ENCODE results near the gene KCTD17.

KCTD17 gene

DNA sequence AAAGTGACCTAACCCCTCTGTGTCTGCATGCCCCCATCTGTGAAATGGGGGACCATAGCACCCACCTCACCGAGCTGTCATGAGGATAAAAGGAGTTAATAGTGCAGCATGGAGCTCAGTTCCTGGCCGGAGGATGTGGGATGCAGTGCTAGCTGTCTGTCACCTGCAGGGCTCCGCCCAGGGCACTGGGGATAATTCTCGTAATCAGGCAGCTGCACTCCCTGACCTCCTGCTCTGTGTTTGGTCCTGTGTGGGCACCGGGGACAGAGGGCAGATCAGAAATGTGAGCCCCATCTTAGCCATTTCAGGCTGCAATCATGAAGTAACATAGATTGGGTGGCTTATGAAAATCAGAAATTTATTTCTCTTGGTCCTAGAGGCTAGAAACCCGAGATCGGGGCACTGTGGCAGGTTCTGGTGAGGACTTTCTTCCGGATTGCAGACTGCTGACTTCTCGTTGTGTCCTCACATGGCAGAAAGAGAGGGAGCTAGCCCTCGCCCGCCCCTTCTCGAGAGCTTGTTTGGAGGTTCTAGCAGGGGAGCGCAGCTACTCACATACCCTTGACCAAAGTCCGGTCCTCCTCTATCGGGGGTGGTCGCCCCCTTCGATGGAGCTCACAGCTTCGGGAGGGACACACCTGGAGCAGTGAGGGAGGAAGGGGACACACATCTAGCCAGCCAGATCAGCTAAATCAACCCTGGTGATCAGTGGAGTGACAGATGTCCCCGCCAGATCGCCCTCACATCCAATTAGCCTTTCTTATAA, 3.2 kb downstream of the KCTD17 start:
- TF ChIP-seq, protein P1, sequence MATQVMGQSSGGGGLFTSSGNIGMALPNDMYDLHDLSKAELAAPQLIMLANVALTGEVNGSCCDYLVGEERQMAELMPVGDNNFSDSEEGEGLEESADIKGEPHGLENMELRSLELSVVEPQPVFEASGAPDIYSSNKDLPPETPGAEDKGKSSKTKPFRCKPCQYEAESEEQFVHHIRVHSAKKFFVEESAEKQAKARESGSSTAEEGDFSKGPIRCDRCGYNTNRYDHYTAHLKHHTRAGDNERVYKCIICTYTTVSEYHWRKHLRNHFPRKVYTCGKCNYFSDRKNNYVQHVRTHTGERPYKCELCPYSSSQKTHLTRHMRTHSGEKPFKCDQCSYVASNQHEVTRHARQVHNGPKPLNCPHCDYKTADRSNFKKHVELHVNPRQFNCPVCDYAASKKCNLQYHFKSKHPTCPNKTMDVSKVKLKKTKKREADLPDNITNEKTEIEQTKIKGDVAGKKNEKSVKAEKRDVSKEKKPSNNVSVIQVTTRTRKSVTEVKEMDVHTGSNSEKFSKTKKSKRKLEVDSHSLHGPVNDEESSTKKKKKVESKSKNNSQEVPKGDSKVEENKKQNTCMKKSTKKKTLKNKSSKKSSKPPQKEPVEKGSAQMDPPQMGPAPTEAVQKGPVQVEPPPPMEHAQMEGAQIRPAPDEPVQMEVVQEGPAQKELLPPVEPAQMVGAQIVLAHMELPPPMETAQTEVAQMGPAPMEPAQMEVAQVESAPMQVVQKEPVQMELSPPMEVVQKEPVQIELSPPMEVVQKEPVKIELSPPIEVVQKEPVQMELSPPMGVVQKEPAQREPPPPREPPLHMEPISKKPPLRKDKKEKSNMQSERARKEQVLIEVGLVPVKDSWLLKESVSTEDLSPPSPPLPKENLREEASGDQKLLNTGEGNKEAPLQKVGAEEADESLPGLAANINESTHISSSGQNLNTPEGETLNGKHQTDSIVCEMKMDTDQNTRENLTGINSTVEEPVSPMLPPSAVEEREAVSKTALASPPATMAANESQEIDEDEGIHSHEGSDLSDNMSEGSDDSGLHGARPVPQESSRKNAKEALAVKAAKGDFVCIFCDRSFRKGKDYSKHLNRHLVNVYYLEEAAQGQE (IDR thresholded peaks at IDR 0.05; ENCODE audit: low read depth), result no peak
- TF ChIP-seq EP300 (IDR thresholded peaks at IDR 0.05; ENCODE audit: borderline replicate concordance) (no peak), TCF12 (IDR thresholded peaks at IDR 0.05; ENCODE audit: low read depth) (no peak), CEBPB (IDR thresholded peaks at IDR 0.05) (no peak), EGR1 (IDR thresholded peaks at IDR 0.05) (no peak), TEAD4 (IDR thresholded peaks at IDR 0.05) (no peak), RAD21 (IDR thresholded peaks at IDR 0.05; ENCODE audit: low read depth) (no peak), CREB1 (IDR thresholded peaks at IDR 0.05; ENCODE audit: low read depth) (no peak), TAF1 (IDR thresholded peaks at IDR 0.05; ENCODE audit: low read depth) (no peak), NFIC (IDR thresholded peaks at IDR 0.05) (no peak)
- TF ChIP-seq, protein P2, sequence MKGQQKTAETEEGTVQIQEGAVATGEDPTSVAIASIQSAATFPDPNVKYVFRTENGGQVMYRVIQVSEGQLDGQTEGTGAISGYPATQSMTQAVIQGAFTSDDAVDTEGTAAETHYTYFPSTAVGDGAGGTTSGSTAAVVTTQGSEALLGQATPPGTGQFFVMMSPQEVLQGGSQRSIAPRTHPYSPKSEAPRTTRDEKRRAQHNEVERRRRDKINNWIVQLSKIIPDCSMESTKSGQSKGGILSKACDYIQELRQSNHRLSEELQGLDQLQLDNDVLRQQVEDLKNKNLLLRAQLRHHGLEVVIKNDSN (IDR thresholded peaks at IDR 0.05), result no peak
- TF ChIP-seq, protein P3, sequence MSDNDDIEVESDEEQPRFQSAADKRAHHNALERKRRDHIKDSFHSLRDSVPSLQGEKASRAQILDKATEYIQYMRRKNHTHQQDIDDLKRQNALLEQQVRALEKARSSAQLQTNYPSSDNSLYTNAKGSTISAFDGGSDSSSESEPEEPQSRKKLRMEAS (IDR thresholded peaks at IDR 0.05), result no peak

DNA sequence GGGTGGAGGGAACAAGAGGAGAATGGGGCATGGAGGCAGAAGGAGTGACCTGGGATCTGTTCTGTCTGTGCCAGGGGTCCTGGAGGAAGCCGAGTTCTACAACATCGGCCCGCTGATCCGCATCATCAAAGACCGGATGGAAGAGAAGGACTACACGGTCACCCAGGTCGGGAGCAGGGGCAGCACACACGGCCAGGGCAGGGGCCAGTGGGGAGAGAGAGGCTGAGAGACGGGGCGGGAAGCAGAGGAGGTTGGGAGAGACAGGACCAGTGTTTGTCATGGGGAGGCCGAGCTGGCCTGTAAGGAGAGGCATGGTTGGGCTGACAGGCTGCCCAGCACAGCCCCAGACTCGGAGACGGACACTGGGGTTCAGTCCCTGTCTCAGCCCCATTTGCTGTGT, 4.7 kb downstream of the KCTD17 start:
- no peak for TF ChIP-seq RAD21 (IDR thresholded peaks at IDR 0.05; ENCODE audit: low read depth)
- no peak for TF ChIP-seq EGR1 (IDR thresholded peaks at IDR 0.05)
- no peak for TF ChIP-seq CREB1 (IDR thresholded peaks at IDR 0.05; ENCODE audit: low read depth)
- TF ChIP-seq TEAD4 (IDR thresholded peaks at IDR 0.05), result no peak
- no peak for TF ChIP-seq NFIC (IDR thresholded peaks at IDR 0.05)
- TF ChIP-seq TCF12 (IDR thresholded peaks at IDR 0.05; ENCODE audit: low read depth), result no peak
- no peak for TF ChIP-seq FOXM1 (IDR thresholded peaks at IDR 0.05; ENCODE audit: borderline replicate concordance, low read depth)
- TF ChIP-seq ZBTB7A (IDR thresholded peaks at IDR 0.05; ENCODE audit: low read depth), result no peak
- TF ChIP-seq EP300 (IDR thresholded peaks at IDR 0.05; ENCODE audit: borderline replicate concordance), result no peak
- TF ChIP-seq, protein P2 (IDR thresholded peaks at IDR 0.05), result no peak

DNA sequence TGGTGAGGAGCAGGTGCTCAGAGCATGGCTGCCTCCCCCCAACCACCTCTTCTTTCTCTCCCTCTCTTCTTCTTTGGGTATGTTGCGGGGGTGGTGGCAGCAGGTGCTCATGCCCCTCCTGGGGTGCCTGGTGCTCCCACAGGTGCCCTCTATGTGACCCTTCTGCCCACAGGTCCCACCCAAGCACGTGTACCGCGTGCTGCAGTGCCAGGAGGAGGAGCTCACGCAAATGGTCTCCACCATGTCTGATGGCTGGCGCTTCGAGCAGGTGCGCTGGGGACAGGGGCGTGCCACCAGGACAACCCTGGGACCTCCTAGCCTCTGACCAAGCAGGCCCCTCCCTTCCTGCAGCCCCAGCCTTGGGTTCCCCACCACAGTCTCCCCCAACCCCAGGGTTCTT, 5.7 kb downstream of the KCTD17 start:
- TF ChIP-seq CEBPB (IDR thresholded peaks at IDR 0.05) (no peak), YY1 (IDR thresholded peaks at IDR 0.05; ENCODE audit: low read depth) (no peak), RAD21 (IDR thresholded peaks at IDR 0.05; ENCODE audit: low read depth) (no peak), TCF12 (IDR thresholded peaks at IDR 0.05; ENCODE audit: low read depth) (no peak), EGR1 (IDR thresholded peaks at IDR 0.05) (no peak), TAF1 (IDR thresholded peaks at IDR 0.05; ENCODE audit: low read depth) (no peak)
- TF ChIP-seq, protein P2 (IDR thresholded peaks at IDR 0.05), result no peak

DNA sequence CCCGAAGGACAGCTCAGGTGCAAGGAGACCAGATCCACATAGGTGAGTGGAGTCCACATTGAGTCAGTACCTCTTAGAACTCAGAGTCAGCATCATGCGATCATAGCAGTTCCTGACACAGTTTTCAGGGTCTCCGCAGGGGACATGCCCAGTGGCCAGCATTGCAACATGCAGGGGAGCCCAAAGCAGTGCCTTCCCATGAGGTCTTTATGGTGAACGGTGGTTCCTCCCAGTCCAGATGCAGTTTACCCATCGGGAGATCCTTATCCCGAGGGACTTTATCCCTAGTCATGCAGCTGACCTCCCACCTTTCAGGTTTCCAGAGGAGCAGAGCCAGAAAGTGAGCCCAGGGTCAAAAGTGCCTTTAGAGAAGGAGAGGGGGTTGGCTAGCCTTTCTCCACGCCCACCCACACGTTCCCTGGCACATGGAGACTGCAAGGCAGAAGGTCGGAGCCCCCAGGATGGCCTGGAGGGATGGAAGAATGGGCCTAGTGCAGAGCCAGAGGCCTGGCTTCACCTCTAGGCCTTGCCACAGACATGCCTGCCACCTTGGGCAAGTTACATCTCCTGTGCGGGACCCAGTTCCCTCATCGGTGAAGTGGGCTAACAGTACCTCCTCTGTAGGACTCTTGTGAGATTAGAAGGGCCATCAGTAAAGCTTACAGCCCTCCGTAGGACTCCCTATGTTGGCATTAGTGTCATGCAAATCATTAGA, 6.4 kb downstream of the KCTD17 start:
- TF ChIP-seq TCF12 (IDR thresholded peaks at IDR 0.05; ENCODE audit: low read depth) (no peak), CEBPB (IDR thresholded peaks at IDR 0.05) (no peak), CREB1 (IDR thresholded peaks at IDR 0.05; ENCODE audit: low read depth) (no peak), TEAD4 (IDR thresholded peaks at IDR 0.05) (no peak), YY1 (IDR thresholded peaks at IDR 0.05; ENCODE audit: low read depth) (no peak)
- TF ChIP-seq, protein P2 (IDR thresholded peaks at IDR 0.05), result no peak

DNA sequence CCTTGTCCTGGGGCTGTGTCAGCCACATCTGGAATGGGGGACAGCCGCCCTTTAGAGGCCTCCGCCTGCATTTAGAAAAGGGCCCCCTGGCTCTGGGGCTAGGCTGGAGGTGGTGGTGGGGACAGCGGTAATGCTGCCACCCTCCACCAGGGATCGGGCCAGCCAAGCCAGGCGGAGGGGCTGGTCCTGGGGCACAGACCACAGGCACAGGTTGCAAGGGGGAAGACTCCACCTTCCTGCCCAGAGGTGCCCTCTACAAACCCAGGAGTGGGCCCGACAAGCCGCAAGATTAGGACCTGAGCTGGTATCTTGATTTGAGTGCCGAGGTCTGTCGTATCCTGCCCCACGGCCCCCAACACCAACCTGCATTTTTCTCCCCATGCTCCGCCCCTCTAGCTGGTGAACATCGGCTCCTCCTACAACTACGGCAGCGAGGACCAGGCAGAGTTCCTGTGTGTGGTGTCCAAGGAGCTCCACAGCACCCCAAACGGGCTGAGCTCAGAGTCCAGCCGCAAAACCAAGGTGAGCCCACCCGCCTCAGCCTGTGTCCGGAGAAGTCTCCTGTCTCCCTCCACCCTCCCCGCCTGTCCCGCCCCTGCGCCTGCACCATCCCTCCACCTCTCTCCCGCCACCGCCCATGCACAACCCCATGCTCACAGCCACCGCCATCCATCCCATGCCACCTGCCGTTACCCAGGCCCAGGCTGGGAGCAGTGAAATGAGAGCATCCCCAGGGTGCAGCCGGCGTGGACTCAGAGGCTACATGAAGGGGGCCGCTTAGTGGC, 7.6 kb downstream of the KCTD17 start:
- TF ChIP-seq ZBTB7A (IDR thresholded peaks at IDR 0.05; ENCODE audit: low read depth) (no peak), CEBPB (IDR thresholded peaks at IDR 0.05) (no peak), RAD21 (IDR thresholded peaks at IDR 0.05; ENCODE audit: low read depth) (no peak), TCF12 (IDR thresholded peaks at IDR 0.05; ENCODE audit: low read depth) (no peak), EGR1 (IDR thresholded peaks at IDR 0.05) (no peak), EP300 (IDR thresholded peaks at IDR 0.05; ENCODE audit: borderline replicate concordance) (no peak), CREB1 (IDR thresholded peaks at IDR 0.05; ENCODE audit: low read depth) (no peak), NFIC (IDR thresholded peaks at IDR 0.05) (no peak), FOXM1 (IDR thresholded peaks at IDR 0.05; ENCODE audit: borderline replicate concordance, low read depth) (no peak), YY1 (IDR thresholded peaks at IDR 0.05; ENCODE audit: low read depth) (no peak)
- TF ChIP-seq, protein P2 (IDR thresholded peaks at IDR 0.05), result no peak
- TF ChIP-seq, protein P3 (IDR thresholded peaks at IDR 0.05), result no peak
- TF ChIP-seq, protein P1 (IDR thresholded peaks at IDR 0.05; ENCODE audit: low read depth), result no peak

Measured in Ishikawa (cell line).